ENCODE data around the gene SEMA5B.

SEMA5B gene

GRCh38 chr3:122892118-122892960 lies 135.2 kb downstream of the SEMA5B start:
- TF ChIP-seq CTCF (IDR thresholded peaks at IDR 0.05; ENCODE audit: low read depth, low read length), result no peak
- H3K4me3 ChIP-seq (ENCODE audit: low read depth, low read length), result no peak overlapping the region
- no peaks in the 10 kb centered on the region for H3K27me3 ChIP-seq (ENCODE audit: insufficient read depth, low read depth, severe bottlenecking)
- no peaks in the 10 kb centered on the region for H3K9me3 ChIP-seq (ENCODE audit: severe bottlenecking)
- no peak overlapping the region for H3K27ac ChIP-seq
- H3K36me3 ChIP-seq, result no peaks in the 10 kb centered on the region
- DNase-seq, result no peak

- no peak for TF ChIP-seq CTCF (IDR thresholded peaks at IDR 0.05; ENCODE audit: low read depth, low read length)
- H3K27ac ChIP-seq, result no peak overlapping the region
- H3K4me3 ChIP-seq (ENCODE audit: low read depth, low read length), result no peak overlapping the region
- DNase-seq, result no peak
- no peaks in the 10 kb centered on the region for H3K36me3 ChIP-seq
- H3K27me3 ChIP-seq (ENCODE audit: insufficient read depth, low read depth, severe bottlenecking), result no peaks in the 10 kb centered on the region
- no peaks in the 10 kb centered on the region for H3K9me3 ChIP-seq (ENCODE audit: severe bottlenecking)
Measured at GRCh38 chr3:122890720-122891220, 136.8 kb downstream of the SEMA5B start.

- no peak for DNase-seq
- Histone ChIP-seq H3K4me3 (ENCODE audit: low read depth, low read length) (no peak overlapping the region), H3K27ac (no peak overlapping the region)
Measured at GRCh38 chr3:122890077-122890719, 137.4 kb downstream of the SEMA5B start.

GRCh38 chr3:122886946-122887345 lies 140.6 kb downstream of the SEMA5B start:
- H3K9me3 ChIP-seq (ENCODE audit: severe bottlenecking), result no peaks in the 10 kb centered on the region
- TF ChIP-seq CTCF (IDR thresholded peaks at IDR 0.05; ENCODE audit: low read depth, low read length), result no peak
- H3K36me3 ChIP-seq, result no peaks in the 10 kb centered on the region
- H3K27ac ChIP-seq, result no peak overlapping the region
- DNase-seq, result no peak
- H3K27me3 ChIP-seq (ENCODE audit: insufficient read depth, low read depth, severe bottlenecking), result no peaks in the 10 kb centered on the region
- no peak overlapping the region for H3K4me3 ChIP-seq (ENCODE audit: low read depth, low read length)

More at GRCh38 chr3:122890077-122890719, 137.4 kb downstream of the SEMA5B start:
- Histone ChIP-seq H3K9me3 (ENCODE audit: severe bottlenecking) (no peaks in the 10 kb centered on the region), H3K36me3 (no peaks in the 10 kb centered on the region), H3K27me3 (ENCODE audit: insufficient read depth, low read depth, severe bottlenecking) (no peaks in the 10 kb centered on the region)
- TF ChIP-seq CTCF (IDR thresholded peaks at IDR 0.05; ENCODE audit: low read depth, low read length), result no peak

- Histone ChIP-seq H3K4me3 (ENCODE audit: low read depth, low read length) (no peak overlapping the region), H3K9me3 (ENCODE audit: severe bottlenecking) (no peaks in the 10 kb centered on the region), H3K27me3 (ENCODE audit: insufficient read depth, low read depth, severe bottlenecking) (no peaks in the 10 kb centered on the region), H3K36me3 (no peaks in the 10 kb centered on the region), H3K27ac (no peak overlapping the region)
- DNase-seq, result no peak
- no peak for TF ChIP-seq CTCF (IDR thresholded peaks at IDR 0.05; ENCODE audit: low read depth, low read length)
Measured at GRCh38 chr3:122886251-122886650, 141.3 kb downstream of the SEMA5B start.
